Measurements from ENCODE around the gene TUBGCP2.

TUBGCP2 gene

GRCh38 chr10:133299738-133300137 lies 8.9 kb downstream of the TUBGCP2 start:
- DNase-seq = no peak

- DNase-seq = no peak
Measured at GRCh38 chr10:133299224-133299623, 9.4 kb downstream of the TUBGCP2 start.

GRCh38 chr10:133298466-133298865 lies 10.2 kb downstream of the TUBGCP2 start:
- no peak for DNase-seq

DNA sequence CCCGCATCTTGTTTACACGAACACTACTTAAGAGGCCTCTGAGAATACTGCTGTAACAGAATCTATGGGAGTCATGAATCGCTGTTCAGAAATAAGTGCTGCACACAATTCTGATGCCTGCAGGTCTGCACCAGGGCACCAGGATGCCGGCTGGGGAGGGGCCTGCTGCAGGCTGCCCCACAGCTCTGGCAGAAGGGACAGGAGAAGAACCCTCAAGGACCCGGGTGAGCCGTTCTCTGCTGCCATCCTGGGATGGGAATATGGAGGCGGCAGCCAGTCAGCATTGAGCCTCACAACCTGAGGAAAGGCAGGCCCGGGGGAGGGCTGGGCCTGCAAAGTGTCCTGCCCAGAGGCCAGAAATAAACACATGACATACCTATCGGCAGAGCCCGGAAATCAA lies 11.2 kb downstream of the TUBGCP2 start:
- no peak for DNase-seq

GRCh38 chr10:133295426-133296320 lies 13.0 kb downstream of the TUBGCP2 start:
- DNase-seq = no peak

- no peak for DNase-seq
Measured at GRCh38 chr10:133294189-133294588, 14.5 kb downstream of the TUBGCP2 start.

- no peak for DNase-seq
Measured at GRCh38 chr10:133293810-133294119, 14.9 kb downstream of the TUBGCP2 start.

- DNase-seq = peak; percentile 16
Measured at GRCh38 chr10:133292919-133293809, 15.5 kb downstream of the TUBGCP2 start.

DNA sequence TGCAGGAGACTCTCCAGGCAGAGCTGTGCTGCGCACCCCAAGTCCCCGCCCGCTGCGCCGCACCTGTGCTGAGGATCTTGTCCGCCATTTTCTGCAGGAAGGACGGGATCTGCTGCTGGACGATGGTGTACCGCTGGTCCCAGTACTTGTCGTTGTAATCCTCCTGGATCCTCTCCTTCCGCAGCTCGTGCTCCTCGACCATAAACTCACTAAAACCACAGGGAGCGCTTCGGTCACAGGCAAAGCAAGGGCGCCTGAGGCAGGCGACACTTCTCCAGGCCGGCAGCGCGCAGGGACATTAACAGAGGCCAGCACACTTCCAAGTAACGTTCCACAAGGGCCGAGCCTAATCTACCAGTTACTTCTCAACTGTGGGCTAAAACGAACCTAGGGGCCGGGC lies 18.9 kb downstream of the TUBGCP2 start:
- DNase-seq = no peak

DNA sequence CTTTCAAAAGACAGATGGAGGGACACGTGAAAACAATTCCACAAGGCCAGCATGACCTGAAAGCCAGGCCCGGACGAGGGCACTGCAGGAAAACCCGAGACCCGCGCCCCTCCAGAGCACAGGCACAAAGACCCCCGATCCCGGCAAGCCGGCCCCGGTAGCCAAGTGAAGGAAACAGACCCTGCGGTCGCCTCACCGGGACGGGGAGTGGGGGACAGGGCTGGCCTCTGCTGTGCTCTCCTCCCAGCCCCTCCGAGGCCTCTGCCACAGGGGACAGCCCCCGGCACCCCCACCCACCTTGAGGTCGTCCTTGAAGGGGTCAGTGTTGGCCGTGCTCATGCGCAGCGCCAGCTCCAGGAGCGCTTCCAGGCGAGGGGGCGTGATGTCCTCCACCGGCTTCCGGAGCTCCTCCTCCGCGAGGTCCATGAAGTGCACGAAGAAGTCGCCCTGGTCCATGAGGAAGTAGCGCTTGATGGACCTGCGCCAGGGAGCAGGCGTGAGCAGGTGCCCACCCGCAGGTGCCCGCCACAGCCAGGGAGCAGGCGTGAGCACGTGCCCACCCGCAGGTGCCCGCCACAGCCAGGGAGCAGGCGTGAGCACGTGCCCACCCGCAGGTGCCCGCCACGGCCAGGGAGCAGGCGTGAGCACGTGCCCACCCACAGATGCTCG lies 20.7 kb downstream of the TUBGCP2 start:
- DNase-seq = no peak

- no peak for DNase-seq
Measured at GRCh38 chr10:133286366-133286765, 22.3 kb downstream of the TUBGCP2 start.

DNA sequence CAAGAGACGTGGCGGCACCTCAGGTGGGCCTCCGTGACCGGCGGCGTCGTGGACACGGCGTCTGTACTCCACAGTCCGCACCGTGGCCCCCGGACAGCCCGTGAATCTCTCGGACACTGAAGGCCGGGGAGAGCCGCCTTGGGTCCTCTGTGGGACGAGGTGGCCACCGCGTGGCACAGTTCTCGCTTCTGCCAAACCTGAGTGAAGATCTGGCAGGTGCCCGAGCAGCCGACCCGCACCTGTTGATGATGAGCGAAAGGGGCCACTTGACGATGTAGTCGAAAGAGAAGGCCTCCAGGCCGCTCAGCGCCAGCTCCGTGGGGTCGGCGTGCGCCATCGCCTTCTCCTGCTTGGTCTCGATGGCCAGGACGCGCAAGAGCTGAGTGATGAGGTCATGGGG lies 23.5 kb downstream of the TUBGCP2 start:
- no peak for DNase-seq

GRCh38 chr10:133283931-133284330 lies 24.7 kb downstream of the TUBGCP2 start:
- no peak for DNase-seq

DNA sequence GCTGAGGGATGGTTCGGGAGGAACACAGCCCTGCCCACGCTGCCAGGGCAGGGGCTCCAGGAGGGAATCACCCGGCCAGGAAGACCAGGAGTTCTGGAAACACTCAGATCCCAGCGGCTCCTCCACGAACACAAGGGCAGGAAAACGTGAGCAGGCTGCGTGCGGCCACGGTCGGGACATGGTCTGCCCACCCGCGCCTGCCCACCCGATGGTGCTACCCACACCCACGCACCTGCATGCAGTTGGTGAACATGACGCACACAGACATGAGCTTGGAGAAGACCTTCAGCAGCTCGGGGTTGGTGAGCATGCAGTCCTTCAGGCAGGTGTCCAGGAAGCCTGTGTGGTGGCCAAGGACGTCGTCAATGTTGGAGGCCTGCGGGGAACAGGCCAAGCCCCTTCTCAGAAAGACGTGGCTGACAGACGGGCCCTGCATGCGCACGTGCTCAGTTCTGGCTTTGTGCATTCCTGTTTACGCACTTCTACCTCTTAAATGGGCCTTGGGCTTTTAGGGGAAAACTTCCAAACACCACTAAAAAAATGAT lies 25.8 kb downstream of the TUBGCP2 start:
- DNase-seq = no peak

DNA sequence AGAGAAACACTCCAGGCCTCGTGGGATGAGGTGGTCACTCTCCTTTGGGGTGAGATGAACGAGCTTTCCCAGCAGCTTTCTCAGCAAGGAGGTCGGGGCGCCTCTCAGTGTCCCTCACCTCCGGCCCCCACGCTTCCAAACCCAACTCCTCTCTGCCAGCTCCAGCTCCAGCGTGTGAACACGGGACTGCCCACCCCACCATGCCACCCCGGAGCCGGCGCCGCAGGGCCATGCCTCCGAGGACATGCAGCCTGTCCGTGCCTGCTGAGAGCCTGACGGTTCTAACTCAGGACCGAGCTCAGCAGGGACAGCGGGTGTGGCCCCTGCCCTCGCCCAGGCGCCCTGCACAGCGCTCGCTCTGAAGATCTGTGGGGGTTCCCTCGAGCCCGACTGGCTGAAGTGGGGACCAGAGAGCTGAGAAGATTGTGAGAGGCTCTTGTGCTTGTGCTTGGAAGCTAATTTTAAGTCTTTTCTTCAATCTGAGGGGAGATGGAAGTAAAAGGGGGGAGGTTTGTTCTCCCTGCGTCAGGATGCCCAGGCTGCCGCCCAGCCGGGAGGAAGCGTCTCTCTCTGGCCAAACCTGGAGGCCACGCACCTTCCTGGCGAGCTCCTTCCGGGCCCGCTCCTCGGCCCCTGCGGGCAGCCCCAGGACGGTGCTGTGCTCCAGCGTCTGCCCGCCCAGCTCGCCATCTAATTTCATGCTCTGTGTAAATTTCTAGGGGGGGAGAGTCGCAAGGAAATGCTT lies 26.9 kb downstream of the TUBGCP2 start:
- no peak for DNase-seq

DNA sequence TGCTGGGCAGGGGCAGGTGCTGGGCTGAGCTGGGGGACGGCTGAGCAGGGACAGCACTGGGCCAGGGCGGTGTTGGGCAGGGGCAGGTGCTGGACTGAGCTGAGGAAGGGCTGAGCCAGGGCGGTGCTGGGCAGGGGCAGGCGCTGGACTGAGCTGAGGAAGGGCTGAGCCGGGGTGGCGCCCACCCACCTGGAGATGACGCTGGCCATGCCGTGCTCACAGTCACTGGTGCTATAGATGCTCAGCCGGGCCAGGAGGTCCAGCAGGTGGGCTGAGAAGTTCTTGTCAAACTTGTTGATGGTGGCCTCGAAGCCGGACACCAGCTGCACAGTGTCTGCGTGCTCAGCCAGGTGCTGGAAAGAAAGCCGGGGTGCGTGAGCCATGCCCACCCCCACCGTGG lies 27.6 kb downstream of the TUBGCP2 start:
- DNase-seq = no peak

- DNase-seq = no peak
Measured at GRCh38 chr10:133280391-133281059, 28.1 kb downstream of the TUBGCP2 start.

GRCh38 chr10:133279326-133280226 lies 29.1 kb downstream of the TUBGCP2 start:
- no peak for DNase-seq

GRCh38 chr10:133278577-133279265 lies 30.0 kb downstream of the TUBGCP2 start:
- DNase-seq = peak; percentile 81

GRCh38 chr10:133277993-133278576 lies 30.6 kb downstream of the TUBGCP2 start:
- no peak for DNase-seq

All from activated CD4-positive, alpha-beta T cell treated with anti-CD3 and anti-CD28 coated beads, Interleukin-2, amount 50 U/mL, for 16 hours (primary cell).